Activated naive CD4-positive, alpha-beta T cell treated with anti-CD3 and anti-CD28 coated beads for 36 hours (primary cell): ENCODE results near the gene REV3L. TPM values are rescaled to one million over a fixed set of nuclear protein-coding genes. Genes with fewer than 3 reads are reported as not detected.
"Not testable (repeated sequence)": the region's sequence is repeated elsewhere in the genome, so short reads cannot be mapped to it uniquely, and the experiment has no call there.

Experiments
- CTCF ChIA-PET: fragments of 350-600 bp; sonication (Branson Sonifier 250); formaldehyde crosslinking; loops from one replicate; lab custom pipeline; 2021; ENCODE audit warnings: antibody characterized with exemption; lab: Charles Lee
- DNase-seq: peaks from one replicate; pipeline ENCODE4 v3.0.0-alpha.2; 2020
- H3K27ac Mint-ChIP-seq: one replicate; pipeline ENCODE4 v1.8.0; 2021; ENCODE audit warnings: mild to moderate bottlenecking, mixed read lengths
- H3K27me3 Mint-ChIP-seq: one replicate; pipeline ENCODE4 v1.8.0; 2021; ENCODE audit warnings: low read depth, mixed read lengths
- H3K36me3 Mint-ChIP-seq: one replicate; pipeline ENCODE4 v1.8.0; 2021; ENCODE audit warnings: low read depth, mixed read lengths
- H3K4me1 Mint-ChIP-seq: one replicate; pipeline ENCODE4 v1.8.0; 2021; ENCODE audit warnings: low read depth, mixed read lengths
- H3K4me3 Mint-ChIP-seq: one replicate; pipeline ENCODE4 v1.8.0; 2021; ENCODE audit warnings: mild to moderate bottlenecking, moderate library complexity, mixed read lengths
- H3K9me3 Mint-ChIP-seq: one replicate; pipeline ENCODE4 v1.8.0; 2021; ENCODE audit warnings: mixed read lengths
- intact Hi-C: fragments of 100-400 bp; cut with micrococcal nuclease; formaldehyde crosslinking; loops from one replicate; pipeline ENCODE4 v1.15.1; 2023
- total RNA-seq, 2 experiments: library from RNA; stranded (reverse); gene quantifications; one replicate each; pipeline ENCODE4 v1.2.3, GENCODE V29; 2021

The REV3L gene
- total RNA-seq, 2 experiments from 2014 or later: 11.9 to 16.0 TPM

GRCh38 chr6:111300938-111301800, 181.8 kb downstream of the REV3L start:
- H3K27me3 Mint-ChIP-seq, intact Hi-C loops: not testable (repeated sequence)

DNA sequence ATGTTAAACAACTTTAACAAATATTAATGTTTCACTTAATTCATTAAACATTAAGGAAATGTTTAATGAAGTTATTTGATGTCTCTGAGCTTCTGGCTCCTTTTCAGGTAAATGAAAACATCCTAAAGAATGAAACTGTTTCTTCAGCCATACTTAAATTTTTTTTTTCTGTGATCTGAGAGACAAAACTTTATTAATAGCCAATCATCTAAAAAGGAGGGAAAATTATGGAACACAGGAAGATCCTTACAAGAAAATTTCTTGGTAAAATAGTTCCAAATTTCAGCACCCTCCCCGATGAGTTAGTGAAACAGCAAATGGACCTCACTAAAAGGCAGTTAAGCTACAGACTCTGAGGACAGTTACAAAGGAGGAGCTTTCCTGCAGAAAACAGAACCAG, 185.2 kb downstream of the REV3L start:
- no peak overlapping the region for H3K4me3 Mint-ChIP-seq
- H3K9me3 Mint-ChIP-seq: peaks cover 6% of the 10 kb centered on the region
- H3K27ac Mint-ChIP-seq: no peak overlapping the region
- no peaks in the 10 kb centered on the region for H3K27me3 Mint-ChIP-seq
- CTCF ChIA-PET: interaction anchor here (0.6 to 1.4 kb wide), 2 partner anchors 39 to 380 kb away, joined by 3 to 4 read pairs; a partner anchor contains a TSS
- intact Hi-C loops: no loop called here
- DNase-seq: no peak
- H3K36me3 Mint-ChIP-seq: peaks cover 33% of the 10 kb centered on the region
- peaks cover 16% of the 10 kb centered on the region for H3K4me1 Mint-ChIP-seq

More at GRCh38 chr6:111300938-111301800, 181.8 kb downstream of the REV3L start:
- DNase-seq, H3K27ac Mint-ChIP-seq, H3K4me3 Mint-ChIP-seq, H3K9me3 Mint-ChIP-seq: not testable (repeated sequence)
- CTCF ChIA-PET: interaction anchor here (0.7 kb wide), 1 partner anchor 304 kb away, joined by 4 read pairs; the partner anchor contains the start of gene TRAF3IP2
- Mint-ChIP-seq H3K4me1 (peaks cover 10% of the 10 kb centered on the region), H3K36me3 (peaks cover 32% of the 10 kb centered on the region)

DNA sequence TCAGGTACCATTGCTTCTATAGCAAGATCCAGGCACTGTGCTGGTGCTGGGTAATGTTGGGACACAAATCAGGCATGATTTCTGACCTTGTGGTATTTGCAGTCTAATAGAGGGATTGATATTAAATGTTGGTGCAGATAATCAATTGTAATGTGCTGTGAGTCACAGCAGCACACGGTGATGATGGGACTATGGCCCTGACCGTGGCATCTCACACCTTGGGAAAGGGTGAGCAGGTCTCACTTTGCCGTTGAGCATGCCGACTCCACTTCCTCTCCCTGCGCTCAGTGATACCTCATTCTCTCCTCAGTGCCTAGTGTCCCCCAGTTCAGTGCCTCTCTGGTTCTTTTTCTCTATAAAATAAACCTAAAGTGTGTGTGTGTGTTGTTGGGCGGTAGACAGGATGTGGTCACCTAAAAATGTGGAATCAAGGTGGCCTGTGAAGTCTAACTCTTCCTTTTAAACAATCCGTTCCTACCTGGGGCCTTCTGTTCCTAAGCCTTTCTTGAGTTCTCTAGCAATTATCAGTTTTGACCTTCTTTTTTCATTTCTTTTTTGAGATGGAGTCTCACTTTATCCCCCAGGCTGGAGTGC, 188.5 kb downstream of the REV3L start:
- Mint-ChIP-seq H3K36me3 (peaks cover 17% of the 10 kb centered on the region), H3K4me3 (no peak overlapping the region), H3K27me3 (no peaks in the 10 kb centered on the region), H3K4me1 (peaks cover 21% of the 10 kb centered on the region), H3K27ac (no peak overlapping the region), H3K9me3 (no peaks in the 10 kb centered on the region)
- CTCF ChIA-PET: no interaction called here
- DNase-seq: no peak
- intact Hi-C loops: no loop called here

- Mint-ChIP-seq H3K27ac (no peak overlapping the region), H3K36me3 (peaks cover 13% of the 10 kb centered on the region), H3K4me1 (peaks cover 24% of the 10 kb centered on the region), H3K4me3 (no peak overlapping the region), H3K27me3 (no peaks in the 10 kb centered on the region), H3K9me3 (no peaks in the 10 kb centered on the region)
- intact Hi-C loops: no loop called here
- no peak for DNase-seq
- CTCF ChIA-PET: no interaction called here
Observed at GRCh38 chr6:111291336-111292259, 191.4 kb downstream of the REV3L start.

DNA sequence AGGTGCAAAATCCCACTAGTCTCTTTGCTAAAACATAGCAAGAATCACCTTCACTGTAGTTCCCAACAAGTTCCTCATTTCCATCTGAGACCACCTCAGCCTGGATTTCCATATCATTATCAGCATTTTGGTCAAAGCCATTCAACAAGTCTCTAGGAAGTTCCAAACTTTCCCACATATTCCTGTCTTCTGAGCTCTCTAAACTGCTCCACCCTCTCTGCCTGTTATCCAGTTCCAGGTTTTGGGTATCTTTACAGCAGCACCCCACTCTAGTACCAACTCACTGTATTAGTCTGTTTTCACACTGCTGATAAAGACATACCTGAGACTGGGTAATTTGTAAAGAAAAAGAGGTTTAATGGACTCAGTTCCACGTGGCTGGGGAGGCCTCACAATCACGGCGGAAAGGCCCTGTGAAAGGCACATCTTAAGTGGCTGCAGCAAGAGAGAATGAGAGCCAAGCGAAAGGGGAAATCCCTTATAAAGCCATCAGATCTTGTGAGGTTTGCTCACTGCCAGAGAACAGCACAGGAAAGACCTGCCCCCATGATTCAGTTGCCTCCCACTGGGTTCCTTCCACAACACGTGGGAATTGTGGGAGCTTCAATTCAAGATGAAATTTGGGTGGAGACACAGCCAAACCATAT, 192.2 kb downstream of the REV3L start:
- Mint-ChIP-seq H3K4me1 (peaks cover 24% of the 10 kb centered on the region), H3K36me3 (peaks cover 10% of the 10 kb centered on the region), H3K27ac (peak overlapping the region; percentile 71)
- intact Hi-C loops, H3K27me3 Mint-ChIP-seq, CTCF ChIA-PET, H3K4me3 Mint-ChIP-seq, H3K9me3 Mint-ChIP-seq: not testable (repeated sequence)
- DNase-seq: peak; percentile 54

DNA sequence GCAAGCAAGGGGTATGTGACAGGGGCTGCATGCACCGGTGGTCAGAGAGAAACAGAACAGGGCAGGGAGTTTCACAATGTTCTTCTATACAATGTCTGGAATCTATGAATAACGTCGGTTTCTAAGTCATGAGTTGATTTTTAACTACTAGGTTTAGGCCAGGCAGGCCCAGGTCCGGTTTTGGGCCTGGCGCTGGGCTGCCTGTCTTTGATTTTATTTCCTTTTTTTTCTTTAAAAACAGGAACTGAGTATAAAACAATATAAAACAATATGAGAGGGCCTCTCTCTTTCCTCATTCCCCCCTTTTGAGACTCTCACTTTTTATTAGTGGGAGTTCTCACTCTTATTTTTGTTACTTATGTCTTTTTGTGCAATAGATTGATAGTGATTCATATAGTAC, 198.7 kb downstream of the REV3L start:
- CTCF ChIA-PET: interaction anchor here (1.1 to 1.2 kb wide), 2 partner anchors 9 to 25 kb away, joined by 3 to 4 read pairs; a partner anchor contains a TSS
- H3K27ac Mint-ChIP-seq, H3K9me3 Mint-ChIP-seq, DNase-seq, H3K4me3 Mint-ChIP-seq, H3K4me1 Mint-ChIP-seq, H3K27me3 Mint-ChIP-seq, intact Hi-C loops: not testable (repeated sequence)
- peaks cover 20% of the 10 kb centered on the region for H3K36me3 Mint-ChIP-seq

- no peaks in the 10 kb centered on the region for H3K9me3 Mint-ChIP-seq
- CTCF ChIA-PET: no interaction called here
- H3K36me3 Mint-ChIP-seq: peaks cover 22% of the 10 kb centered on the region
- H3K4me1 Mint-ChIP-seq: peaks cover 3% of the 10 kb centered on the region
- DNase-seq: no peak
- H3K27ac Mint-ChIP-seq: no peak overlapping the region
- H3K4me3 Mint-ChIP-seq: no peak overlapping the region
- H3K27me3 Mint-ChIP-seq: no peaks in the 10 kb centered on the region
- intact Hi-C loops: no loop called here
Observed at GRCh38 chr6:111283707-111284106, 199.3 kb downstream of the REV3L start.

GRCh38 chr6:111282515-111282914, 200.5 kb downstream of the REV3L start:
- H3K27me3 Mint-ChIP-seq: no peaks in the 10 kb centered on the region
- peaks cover 34% of the 10 kb centered on the region for H3K36me3 Mint-ChIP-seq
- peaks cover 3% of the 10 kb centered on the region for H3K4me1 Mint-ChIP-seq
- CTCF ChIA-PET: no interaction called here
- no peak overlapping the region for H3K4me3 Mint-ChIP-seq
- no peak for DNase-seq
- no peak overlapping the region for H3K27ac Mint-ChIP-seq
- intact Hi-C loops: no loop called here
- H3K9me3 Mint-ChIP-seq: no peaks in the 10 kb centered on the region

GRCh38 chr6:111280445-111280955, 202.5 kb downstream of the REV3L start:
- peaks cover 3% of the 10 kb centered on the region for H3K4me1 Mint-ChIP-seq
- H3K27me3 Mint-ChIP-seq: no peaks in the 10 kb centered on the region
- CTCF ChIA-PET: no interaction called here
- intact Hi-C loops: no loop called here
- no peak overlapping the region for H3K27ac Mint-ChIP-seq
- no peak overlapping the region for H3K4me3 Mint-ChIP-seq
- peaks cover 3% of the 10 kb centered on the region for H3K9me3 Mint-ChIP-seq
- H3K36me3 Mint-ChIP-seq: peaks cover 49% of the 10 kb centered on the region
- DNase-seq: no peak

DNA sequence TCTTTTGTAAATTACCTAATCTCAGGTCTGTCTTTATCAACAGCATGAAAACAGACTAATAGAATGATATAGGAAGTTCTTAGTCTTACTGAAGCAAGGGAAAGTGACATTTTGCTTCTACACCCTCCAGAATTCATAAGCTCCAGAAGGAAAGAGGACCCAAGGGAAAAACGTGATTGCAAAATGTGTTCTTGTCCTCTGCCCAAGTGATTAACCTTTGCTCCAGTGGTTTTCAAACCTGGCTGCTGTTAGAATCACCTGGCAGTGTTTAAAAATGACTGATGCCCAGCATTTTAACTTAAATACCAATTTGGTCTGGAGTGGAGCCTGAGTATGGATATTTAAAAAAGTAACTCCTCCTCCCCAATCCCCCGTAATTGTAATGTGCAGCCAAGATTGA, 204.3 kb downstream of the REV3L start:
- CTCF ChIA-PET: interaction anchor here (0.6 kb wide), 1 partner anchor 19 kb away, joined by 3 read pairs; no protein-coding TSS in a partner anchor
- H3K4me3 Mint-ChIP-seq: no peak overlapping the region
- peaks cover 13% of the 10 kb centered on the region for H3K9me3 Mint-ChIP-seq
- H3K4me1 Mint-ChIP-seq: peaks cover 5% of the 10 kb centered on the region
- no peak for DNase-seq
- no peaks in the 10 kb centered on the region for H3K27me3 Mint-ChIP-seq
- intact Hi-C loops: no loop called here
- no peak overlapping the region for H3K27ac Mint-ChIP-seq
- H3K36me3 Mint-ChIP-seq: peaks cover 62% of the 10 kb centered on the region

DNA sequence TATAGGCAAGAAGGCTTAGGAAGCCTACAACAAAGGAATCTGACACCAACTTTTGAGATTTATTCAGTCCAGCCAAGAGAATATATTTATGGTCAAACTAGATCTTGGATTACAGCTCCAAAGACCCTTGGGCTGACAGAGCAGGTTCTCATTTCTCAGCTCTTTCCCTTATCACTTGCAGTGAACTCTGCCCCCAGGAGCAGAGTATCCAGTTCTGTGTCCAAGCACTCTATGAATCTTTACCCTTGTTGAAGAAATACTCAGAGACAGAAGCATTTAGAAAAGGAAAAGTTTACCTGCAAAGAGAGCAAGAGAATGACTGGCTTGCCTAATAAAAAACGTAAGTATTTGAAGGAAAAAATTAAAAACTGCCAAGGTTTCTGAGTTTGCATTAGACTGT, 205.2 kb downstream of the REV3L start:
- Mint-ChIP-seq H3K9me3 (peaks cover 20% of the 10 kb centered on the region), H3K4me3 (no peak overlapping the region), H3K4me1 (peaks cover 5% of the 10 kb centered on the region), H3K27me3 (no peaks in the 10 kb centered on the region), H3K36me3 (peaks cover 67% of the 10 kb centered on the region), H3K27ac (no peak overlapping the region)
- no peak for DNase-seq
- CTCF ChIA-PET: no interaction called here
- intact Hi-C loops: no loop called here
